Measurements from ENCODE around the gene RAG2.

- TF ChIP-seq CTCF (IDR thresholded peaks at IDR 0.05) (no peak), EZH2 (IDR thresholded peaks at IDR 0.05; ENCODE audit: borderline replicate concordance, insufficient read depth, low read depth, low read length, poor library complexity, severe bottlenecking) (no peak)
These were observed 20.5 kb upstream of the RAG2 start for GRCh38 chr11:36618363-36619047.

Data from B cell (primary cell).